ENCODE measurements around the gene USP17L26. TPM values are rescaled to one million over a fixed set of nuclear protein-coding genes. Genes with fewer than 3 reads are reported as not detected.
"Not testable (repeated sequence)": the region's sequence is repeated elsewhere in the genome, so short reads cannot be mapped to it uniquely, and the experiment has no call there.

USP17L26 gene
- total RNA-seq, 1 donor from 2014 or later: not detected

DNA sequence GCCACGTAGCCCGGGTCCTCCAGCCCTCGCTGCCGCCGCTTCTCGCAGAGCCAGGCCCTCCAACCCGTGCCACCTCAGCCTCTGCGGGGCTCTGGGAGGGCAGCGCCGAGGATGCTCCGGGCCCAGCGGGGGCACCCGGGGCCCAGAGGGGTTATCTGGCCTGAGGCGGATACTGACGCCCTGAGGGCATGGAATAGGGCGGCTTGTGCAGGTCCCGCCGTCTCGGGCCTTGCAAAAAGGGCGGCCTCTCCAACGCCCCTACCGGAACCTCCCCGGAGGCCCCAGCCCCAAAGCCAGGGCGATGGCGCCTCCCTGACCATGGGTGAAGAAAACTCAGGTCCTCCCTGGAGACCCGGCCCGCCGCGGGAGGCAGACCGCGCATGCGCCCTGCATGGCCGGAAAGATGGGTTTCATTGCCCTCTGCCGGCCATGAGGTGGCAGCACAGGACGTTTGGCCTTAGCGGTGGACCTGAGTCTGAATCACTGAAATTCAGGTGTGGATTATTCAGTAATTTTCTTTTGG lies 46.6 kb downstream of the USP17L26 start:
- not testable (repeated sequence) for H3K27ac ChIP-seq

GRCh38 chr4:9384126-9384525 lies 49.7 kb downstream of the USP17L26 start:
- no peak overlapping the region for H3K27ac ChIP-seq
- intact Hi-C loops (cut with DNase I): no loop called here
- no peaks in the 10 kb centered on the region for H3K4me1 ChIP-seq
- ATAC-seq (no peak), DNase-seq (no peak)
- TF ChIP-seq CTCF (IDR thresholded peaks at IDR 0.05): no peak
- H3K27me3 ChIP-seq: no peaks in the 10 kb centered on the region
- no peak overlapping the region for H3K4me3 ChIP-seq
- H3K9me3 ChIP-seq: no peaks in the 10 kb centered on the region
- H3K36me3 ChIP-seq: no peaks in the 10 kb centered on the region

More for the DNA sequence above, 46.6 kb downstream of the USP17L26 start:
- H3K9me3 ChIP-seq; intact Hi-C loops (cut with DNase I); H3K27me3 ChIP-seq; H3K4me1 ChIP-seq; H3K36me3 ChIP-seq: not testable (repeated sequence)
- peak overlapping the region; percentile 49 for H3K4me3 ChIP-seq
- peak; percentile 68 for TF ChIP-seq CTCF (IDR thresholded peaks at IDR 0.05)
- DNase-seq: peak; percentile 83
- ATAC-seq: peak; percentile 51

Other genes with a start within 250 kb of the USP17L26 start
- gene FAM90A26, start 164.2 kb upstream of the USP17L26 start, total RNA-seq: not detected
- not detected for gene USP17L10, start 124.0 kb upstream of the USP17L26 start, total RNA-seq
- not detected for gene USP17L11, start 119.3 kb upstream of the USP17L26 start, total RNA-seq
- gene USP17L12, start 114.5 kb upstream of the USP17L26 start, total RNA-seq: not detected
- gene USP17L13, start 109.8 kb upstream of the USP17L26 start, total RNA-seq: not detected
- not detected for gene USP17L15, start 100.3 kb upstream of the USP17L26 start, total RNA-seq
- not detected for gene USP17L17, start 90.8 kb upstream of the USP17L26 start, total RNA-seq
- not detected for gene USP17L18, start 86.0 kb upstream of the USP17L26 start, total RNA-seq
- gene USP17L19, start 81.3 kb upstream of the USP17L26 start, total RNA-seq: not detected
- gene USP17L20, start 76.5 kb upstream of the USP17L26 start, total RNA-seq: not detected
- gene USP17L21, start 71.8 kb upstream of the USP17L26 start, total RNA-seq: not detected
- gene USP17L22, start 67.0 kb upstream of the USP17L26 start, total RNA-seq: not detected
- not detected for gene USP17L24, start 9.5 kb upstream of the USP17L26 start, total RNA-seq
- not detected for gene USP17L25, start 4.7 kb upstream of the USP17L26 start, total RNA-seq
- gene USP17L5, start 4.7 kb downstream of the USP17L26 start, total RNA-seq: not detected
- not detected for gene USP17L27, start 9.5 kb downstream of the USP17L26 start, total RNA-seq
- gene USP17L28, start 14.2 kb downstream of the USP17L26 start, total RNA-seq: not detected
- gene USP17L29, start 19.0 kb downstream of the USP17L26 start, total RNA-seq: not detected
- gene USP17L30, start 28.5 kb downstream of the USP17L26 start, total RNA-seq: not detected
- not detected for gene DEFB131A, start 109.8 kb downstream of the USP17L26 start, total RNA-seq